Measurements from ENCODE around the gene NCS1.

The NCS1 gene

DNA sequence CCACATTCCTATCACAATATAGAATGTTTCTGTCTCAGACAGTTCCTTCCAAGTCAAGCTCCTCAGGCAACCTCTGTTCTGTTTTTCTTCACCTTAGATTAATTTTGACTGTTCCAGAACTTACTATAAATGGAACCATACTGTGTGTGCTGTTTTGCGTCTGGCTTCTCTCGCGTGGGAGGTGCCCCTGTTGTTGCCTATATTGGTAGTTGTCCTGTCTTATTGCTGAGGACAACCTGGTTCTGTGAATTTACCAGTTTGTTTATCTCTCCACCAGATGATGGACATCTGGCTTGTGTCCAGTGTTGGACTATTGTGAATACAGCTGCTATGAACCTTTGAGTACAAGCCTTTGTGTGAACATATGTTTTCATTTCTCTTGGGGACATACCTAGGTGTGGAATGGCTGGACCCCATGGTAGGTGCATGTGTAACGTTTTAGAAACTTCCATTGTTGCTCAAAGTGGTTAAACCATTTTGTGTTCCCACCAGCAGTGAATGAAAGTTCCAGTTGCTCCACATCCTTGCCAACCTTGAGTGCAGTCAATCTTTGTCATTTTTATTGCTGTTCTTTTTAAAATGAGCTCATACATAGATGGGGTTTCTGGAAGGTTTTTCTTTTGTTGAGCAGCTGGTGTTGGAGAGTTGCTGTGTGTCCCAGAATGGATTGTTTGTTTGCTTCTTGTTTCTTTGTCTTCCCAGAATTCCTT is 111.5 kb downstream of the NCS1 start:
- Histone ChIP-seq H3K4me3 (ENCODE audit: low read depth in 1 of 5, low read length in 5 of 5) (no peak overlapping the region), H3K9ac (ENCODE audit: low read length in 5 of 5) (no peak overlapping the region), H3K9me3 (ENCODE audit: control insufficient read depth in 5 of 5, low read length in 5 of 5) (no peaks in the 10 kb centered on the region), H3K27ac (ENCODE audit: low read depth, low read length) (no peak overlapping the region), H3K4me1 (ENCODE audit: control insufficient read depth in 5 of 5, insufficient read depth in 5 of 5, low read length in 5 of 5) (peaks cover 0 to 10% (median 7%) of the 10 kb centered on the region in 5 donors), H3K36me3 (ENCODE audit: control insufficient read depth in 5 of 5, insufficient read depth in 5 of 5, low read length in 5 of 5) (no peaks in the 10 kb centered on the region), H3K27me3 (ENCODE audit: control insufficient read depth in 5 of 5, insufficient read depth in 4 of 5, low read length in 5 of 5) (peaks cover 3 to 44% (median 34%) of the 10 kb centered on the region in 5 donors)

GRCh38 chr9:130284249-130284625 is 112.0 kb downstream of the NCS1 start:
- no peaks in the 10 kb centered on the region for H3K9me3 ChIP-seq (ENCODE audit: control insufficient read depth in 5 of 5, low read length in 5 of 5)
- H3K27me3 ChIP-seq (ENCODE audit: control insufficient read depth in 5 of 5, insufficient read depth in 4 of 5, low read length in 5 of 5) = peaks cover 3 to 48% (median 37%) of the 10 kb centered on the region in 5 donors
- H3K4me1 ChIP-seq (ENCODE audit: control insufficient read depth in 5 of 5, insufficient read depth in 5 of 5, low read length in 5 of 5) = peaks cover 0 to 10% (median 7%) of the 10 kb centered on the region in 5 donors
- H3K27ac ChIP-seq (ENCODE audit: low read depth, low read length) = no peak overlapping the region
- no peaks in the 10 kb centered on the region for H3K36me3 ChIP-seq (ENCODE audit: control insufficient read depth in 5 of 5, insufficient read depth in 5 of 5, low read length in 5 of 5)
- no peak overlapping the region for H3K9ac ChIP-seq (ENCODE audit: low read length in 5 of 5)
- H3K4me3 ChIP-seq (ENCODE audit: low read depth in 1 of 5, low read length in 5 of 5) = no peak overlapping the region

DNA sequence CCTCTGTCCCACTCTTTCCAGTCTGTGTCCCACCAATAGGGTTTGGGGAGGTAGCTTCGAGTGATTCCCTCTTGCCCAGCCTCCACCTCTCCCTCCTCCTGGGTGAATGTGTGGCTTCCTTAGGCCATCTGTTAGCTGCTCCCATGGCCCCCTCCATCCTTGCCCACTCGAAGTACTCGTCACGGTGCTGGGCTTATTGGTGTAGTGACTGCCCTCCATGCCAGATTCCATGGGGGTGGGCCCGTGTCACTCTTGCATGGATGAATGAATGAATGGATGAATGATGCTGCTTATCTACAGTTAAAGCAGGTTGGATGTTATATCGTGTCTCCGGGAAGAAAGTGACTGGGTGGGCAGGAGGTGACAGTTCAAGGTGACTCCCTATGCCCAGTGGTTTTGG is 112.5 kb downstream of the NCS1 start:
- no peak overlapping the region for H3K4me3 ChIP-seq (ENCODE audit: low read depth in 1 of 5, low read length in 5 of 5)
- H3K36me3 ChIP-seq (ENCODE audit: control insufficient read depth in 5 of 5, insufficient read depth in 5 of 5, low read length in 5 of 5) = no peaks in the 10 kb centered on the region
- H3K9me3 ChIP-seq (ENCODE audit: control insufficient read depth in 5 of 5, low read length in 5 of 5) = no peaks in the 10 kb centered on the region
- H3K9ac ChIP-seq (ENCODE audit: low read length in 5 of 5) = no peak overlapping the region
- H3K27me3 ChIP-seq (ENCODE audit: control insufficient read depth in 5 of 5, insufficient read depth in 4 of 5, low read length in 5 of 5) = peaks cover 8 to 53% (median 37%) of the 10 kb centered on the region in 5 donors
- no peak overlapping the region for H3K27ac ChIP-seq (ENCODE audit: low read depth, low read length)
- peaks cover 0 to 10% (median 7%) of the 10 kb centered on the region in 5 donors for H3K4me1 ChIP-seq (ENCODE audit: control insufficient read depth in 5 of 5, insufficient read depth in 5 of 5, low read length in 5 of 5)

DNA sequence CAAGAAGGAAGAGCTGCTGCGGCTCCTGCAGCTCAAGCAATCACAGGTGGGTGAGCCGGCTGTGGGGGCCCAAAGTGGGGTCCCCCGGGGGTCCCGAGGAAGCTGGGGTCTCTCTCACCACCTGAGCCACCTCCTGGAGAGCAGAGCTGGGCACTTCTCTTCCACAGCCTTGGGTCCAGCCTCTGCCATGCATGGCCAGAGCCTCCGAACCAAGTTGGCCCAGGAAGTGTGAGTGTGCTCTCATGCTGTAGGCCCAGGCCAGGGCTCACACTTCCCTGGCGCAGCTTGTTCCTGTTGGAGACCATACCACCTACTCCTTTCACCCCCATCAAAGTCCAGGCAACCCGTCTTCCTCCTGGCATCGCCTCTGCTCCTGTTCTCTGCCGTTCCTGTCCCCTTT is 113.1 kb downstream of the NCS1 start:
- H3K27me3 ChIP-seq (ENCODE audit: control insufficient read depth in 5 of 5, insufficient read depth in 4 of 5, low read length in 5 of 5) = peaks cover 12 to 58% (median 43%) of the 10 kb centered on the region in 5 donors
- H3K36me3 ChIP-seq (ENCODE audit: control insufficient read depth in 5 of 5, insufficient read depth in 5 of 5, low read length in 5 of 5) = no peaks in the 10 kb centered on the region
- H3K9me3 ChIP-seq (ENCODE audit: control insufficient read depth in 5 of 5, low read length in 5 of 5) = no peaks in the 10 kb centered on the region
- no peak overlapping the region for H3K27ac ChIP-seq (ENCODE audit: low read depth, low read length)
- H3K9ac ChIP-seq (ENCODE audit: low read length in 5 of 5) = no peak overlapping the region
- no peak overlapping the region for H3K4me3 ChIP-seq (ENCODE audit: low read depth in 1 of 5, low read length in 5 of 5)
- H3K4me1 ChIP-seq (ENCODE audit: control insufficient read depth in 5 of 5, insufficient read depth in 5 of 5, low read length in 5 of 5) = peaks cover 0 to 10% (median 7%) of the 10 kb centered on the region in 5 donors

DNA sequence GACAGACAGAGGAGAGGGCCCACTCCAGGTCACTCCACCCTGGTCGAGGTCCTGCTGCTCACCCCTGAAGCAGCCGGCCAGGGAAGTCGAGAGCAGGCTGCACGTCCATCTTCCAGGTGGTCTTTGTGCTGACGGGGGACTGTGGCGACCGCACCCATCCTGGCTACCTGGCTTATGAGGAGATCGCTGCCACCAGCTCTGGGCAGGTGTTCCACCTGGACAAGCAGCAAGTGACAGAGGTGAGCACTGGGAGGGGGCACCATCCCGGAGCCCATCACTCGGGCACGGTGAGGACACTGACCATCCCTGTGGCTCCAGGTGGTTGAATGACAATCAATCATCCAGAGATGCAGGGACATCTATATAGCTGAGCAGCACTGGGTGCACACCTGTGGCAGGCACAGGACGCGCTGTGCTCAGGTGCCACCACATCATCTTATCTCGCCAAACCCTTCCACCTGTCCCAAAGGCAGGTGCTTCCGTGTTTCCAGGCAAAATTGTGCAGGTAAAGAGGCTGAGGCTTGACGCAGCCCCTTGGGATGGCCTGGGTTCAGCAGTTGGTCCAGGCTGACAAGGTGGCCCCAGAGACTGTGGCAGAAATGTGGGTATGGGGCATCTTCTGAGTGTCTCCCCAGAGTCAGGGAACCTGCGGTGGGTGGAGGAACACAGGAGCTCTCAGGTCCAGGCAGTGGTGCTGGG is 114.0 kb downstream of the NCS1 start:
- Histone ChIP-seq H3K36me3 (ENCODE audit: control insufficient read depth in 5 of 5, insufficient read depth in 5 of 5, low read length in 5 of 5) (no peaks in the 10 kb centered on the region), H3K4me1 (ENCODE audit: control insufficient read depth in 5 of 5, insufficient read depth in 5 of 5, low read length in 5 of 5) (peaks cover 0 to 10% (median 7%) of the 10 kb centered on the region in 5 donors), H3K27me3 (ENCODE audit: control insufficient read depth in 5 of 5, insufficient read depth in 4 of 5, low read length in 5 of 5) (peaks cover 13 to 61% (median 47%) of the 10 kb centered on the region in 5 donors), H3K9me3 (ENCODE audit: control insufficient read depth in 5 of 5, low read length in 5 of 5) (no peaks in the 10 kb centered on the region), H3K4me3 (ENCODE audit: low read depth in 1 of 5, low read length in 5 of 5) (no peak overlapping the region), H3K27ac (ENCODE audit: low read depth, low read length) (no peak overlapping the region), H3K9ac (ENCODE audit: low read length in 5 of 5) (no peak overlapping the region)
